GDM1 (cell line): ENCODE measurements around the gene ITPR1.
A peak's percentile ranks its signal among the peaks of the same experiment; 100 is the strongest.

Source experiments
- DNase-seq: peaks from one replicate; lab custom pipeline; 2025; lab: John Stamatoyannopoulos, UW

ITPR1 gene

GRCh38 chr3:4533489-4534443 lies 40.6 kb downstream of the ITPR1 start:
- DNase-seq, result peak; percentile 93

GRCh38 chr3:4534906-4535305 lies 41.8 kb downstream of the ITPR1 start:
- no peak for DNase-seq

- no peak for DNase-seq
Measured at GRCh38 chr3:4536260-4536659, 43.1 kb downstream of the ITPR1 start.

GRCh38 chr3:4540267-4540666 lies 47.1 kb downstream of the ITPR1 start:
- DNase-seq, result no peak

GRCh38 chr3:4543110-4543509 lies 50.0 kb downstream of the ITPR1 start:
- no peak for DNase-seq

GRCh38 chr3:4546346-4547178 lies 53.4 kb downstream of the ITPR1 start:
- DNase-seq, result no peak

- DNase-seq, result no peak
Measured at GRCh38 chr3:4547799-4548198, 54.7 kb downstream of the ITPR1 start.

- DNase-seq, result no peak
Measured at GRCh38 chr3:4548356-4548755, 55.2 kb downstream of the ITPR1 start.

GRCh38 chr3:4548780-4549179 lies 55.6 kb downstream of the ITPR1 start:
- DNase-seq, result no peak

- DNase-seq, result no peak
Measured at GRCh38 chr3:4549896-4550295, 56.7 kb downstream of the ITPR1 start.

- no peak for DNase-seq
Measured at GRCh38 chr3:4551051-4551711, 58.0 kb downstream of the ITPR1 start.

GRCh38 chr3:4551794-4552442 lies 58.8 kb downstream of the ITPR1 start:
- no peak for DNase-seq

GRCh38 chr3:4552811-4553210 lies 59.7 kb downstream of the ITPR1 start:
- DNase-seq, result no peak

GRCh38 chr3:4561661-4562060 lies 68.5 kb downstream of the ITPR1 start:
- DNase-seq, result no peak

- no peak for DNase-seq
Measured at GRCh38 chr3:4562595-4562994, 69.4 kb downstream of the ITPR1 start.

GRCh38 chr3:4564270-4564669 lies 71.1 kb downstream of the ITPR1 start:
- DNase-seq, result no peak

- no peak for DNase-seq
Measured at GRCh38 chr3:4564928-4565586, 71.9 kb downstream of the ITPR1 start.

- no peak for DNase-seq
Measured at GRCh38 chr3:4565809-4566501, 72.8 kb downstream of the ITPR1 start.

GRCh38 chr3:4568841-4569240 lies 75.7 kb downstream of the ITPR1 start:
- DNase-seq, result no peak

GRCh38 chr3:4570840-4571621 lies 77.9 kb downstream of the ITPR1 start:
- DNase-seq, result peak; percentile 58
